ENCODE results near the gene XYLT1. TPM values are rescaled to one million over a fixed set of nuclear protein-coding genes. Genes with fewer than 3 reads are reported as not detected.

Gene XYLT1
- total RNA-seq, 2 experiments from 2014 or later, result 46.6 to 50.1 TPM

DNA sequence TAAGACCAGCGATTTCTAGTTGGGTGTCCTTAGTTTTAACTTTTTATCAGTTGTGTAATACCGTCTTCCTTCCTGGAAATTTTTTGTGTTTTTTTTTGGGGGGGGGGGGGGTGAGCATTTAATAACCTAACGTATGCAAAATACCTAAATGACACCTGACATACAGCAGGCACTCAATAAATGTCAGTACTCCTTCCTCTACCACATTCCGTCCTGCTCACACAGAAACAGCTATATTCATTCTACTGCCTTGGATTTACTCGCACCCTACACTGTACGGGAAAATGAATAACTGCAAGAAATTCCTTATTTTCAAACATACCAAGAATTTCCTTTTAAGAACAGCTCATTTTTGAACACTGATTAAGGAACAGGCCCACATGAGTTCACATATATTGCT lies 5.3 kb downstream of the XYLT1 start:
- DNase-seq, result no peak
- Mint-ChIP-seq H3K36me3 (ENCODE audit: low read depth) (peaks cover 80% of the 10 kb centered on the region), H3K9me3 (peaks cover 5% of the 10 kb centered on the region), H3K27me3 (no peaks in the 10 kb centered on the region), H3K4me1 (peaks cover 74% of the 10 kb centered on the region), H3K27ac (no peak overlapping the region), H3K4me3 (no peak overlapping the region)
- POLR2A ChIA-PET, result no interaction called here
- CTCF ChIA-PET, result interaction anchor here (0.7 to 0.9 kb wide), 2 partner anchors 14 to 70 kb away, joined by 3 to 5 read pairs; no protein-coding TSS in a partner anchor

DNA sequence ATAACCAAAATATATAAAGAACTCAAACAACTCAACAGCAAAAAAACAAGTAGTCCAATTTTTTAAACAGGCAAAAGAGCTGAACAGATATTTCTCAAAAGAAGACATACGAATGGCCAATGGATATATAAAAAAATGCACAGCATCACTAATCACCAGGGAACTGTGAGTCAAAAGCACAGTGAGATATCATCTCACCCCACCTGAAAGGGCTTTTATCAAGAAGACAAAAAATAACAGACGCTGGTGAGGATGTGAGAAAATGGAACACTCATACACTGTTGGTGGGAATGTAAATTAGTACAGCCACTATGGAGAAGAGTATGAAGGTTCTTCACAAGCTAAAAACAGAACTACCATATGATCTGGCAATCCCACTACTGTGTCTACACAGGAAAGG lies 7.4 kb downstream of the XYLT1 start:
- no peak overlapping the region for H3K27ac Mint-ChIP-seq
- H3K4me1 Mint-ChIP-seq, result peaks cover 73% of the 10 kb centered on the region
- H3K36me3 Mint-ChIP-seq (ENCODE audit: low read depth), result peaks cover 73% of the 10 kb centered on the region
- DNase-seq, result no peak
- H3K9me3 Mint-ChIP-seq, result peaks cover 5% of the 10 kb centered on the region
- H3K27me3 Mint-ChIP-seq, result no peaks in the 10 kb centered on the region
- H3K4me3 Mint-ChIP-seq, result no peak overlapping the region
- CTCF ChIA-PET, result interaction anchor here (0.6 to 1.3 kb wide), 2 partner anchors 86 to 868 kb away, joined by 3 read pairs; no protein-coding TSS in a partner anchor
- POLR2A ChIA-PET, result no interaction called here

DNA sequence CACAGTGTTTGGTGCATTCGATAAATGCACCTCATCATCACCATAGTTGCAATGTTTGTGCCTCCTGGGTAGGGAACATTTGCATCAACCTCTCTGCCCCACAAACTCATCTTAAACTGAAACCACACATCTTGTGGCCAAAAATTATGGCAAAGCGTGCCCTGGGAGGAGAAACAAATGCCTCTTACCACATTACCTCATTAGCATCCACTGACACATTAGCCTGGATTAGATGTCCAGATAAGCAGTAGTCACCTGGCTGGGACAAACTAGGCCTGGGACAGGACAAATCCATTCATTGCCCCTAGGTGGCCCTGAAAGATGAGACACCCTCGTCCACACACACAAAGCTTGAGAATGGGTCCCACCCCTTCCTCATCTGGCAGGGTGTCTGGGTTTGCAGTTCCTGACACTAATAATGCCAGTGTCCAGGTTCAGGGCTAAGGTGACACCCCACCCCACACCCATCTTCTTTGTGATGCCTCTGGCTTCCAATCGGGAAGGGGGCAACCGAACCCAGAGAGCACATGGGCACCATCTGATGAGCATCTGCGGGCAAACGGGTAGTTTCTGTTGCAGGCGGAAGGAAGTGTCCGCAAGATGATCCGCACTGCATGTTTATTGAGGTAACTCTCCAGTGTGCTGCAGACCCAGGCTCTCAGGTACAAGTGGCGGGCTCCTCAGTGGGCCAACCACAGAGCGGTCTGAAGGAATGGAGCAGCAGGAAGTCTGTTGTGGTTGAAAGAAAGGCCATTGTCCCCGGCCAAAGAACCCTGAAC lies 8.6 kb downstream of the XYLT1 start:
- H3K4me1 Mint-ChIP-seq, result peaks cover 67% of the 10 kb centered on the region
- no peaks in the 10 kb centered on the region for H3K27me3 Mint-ChIP-seq
- no peak overlapping the region for H3K4me3 Mint-ChIP-seq
- H3K36me3 Mint-ChIP-seq (ENCODE audit: low read depth), result peaks cover 69% of the 10 kb centered on the region
- peaks cover 5% of the 10 kb centered on the region for H3K9me3 Mint-ChIP-seq
- no peak for DNase-seq
- CTCF ChIA-PET, result interaction anchor here (0.6 kb wide), 1 partner anchor 190 kb away, joined by 3 read pairs; no protein-coding TSS in a partner anchor
- peak overlapping the region; percentile 21 for H3K27ac Mint-ChIP-seq
- POLR2A ChIA-PET, result no interaction called here

DNA sequence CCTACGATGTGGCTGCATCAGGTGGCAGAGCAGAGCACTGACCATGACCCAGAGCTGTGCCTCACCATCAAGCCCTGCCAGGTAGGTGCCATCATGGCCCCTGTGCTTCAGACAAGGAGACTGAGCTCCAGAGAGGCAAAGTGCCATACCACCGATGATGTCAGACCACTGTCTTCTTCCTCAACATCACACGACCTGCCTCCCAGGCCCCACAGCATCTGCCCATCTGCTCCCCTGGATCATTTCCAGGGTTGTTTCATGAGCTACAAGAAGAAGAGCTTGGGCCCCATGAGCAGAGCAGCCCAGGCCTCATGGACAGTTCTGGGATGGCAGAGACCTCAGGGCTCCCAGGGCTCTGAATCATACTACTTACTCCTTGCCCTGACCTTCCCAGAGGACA lies 9.9 kb downstream of the XYLT1 start:
- no peak overlapping the region for H3K27ac Mint-ChIP-seq
- POLR2A ChIA-PET, result no interaction called here
- no peak overlapping the region for H3K4me3 Mint-ChIP-seq
- H3K27me3 Mint-ChIP-seq, result no peaks in the 10 kb centered on the region
- peaks cover 56% of the 10 kb centered on the region for H3K4me1 Mint-ChIP-seq
- H3K9me3 Mint-ChIP-seq, result peaks cover 5% of the 10 kb centered on the region
- CTCF ChIA-PET, result no interaction called here
- no peak for DNase-seq
- peaks cover 65% of the 10 kb centered on the region for H3K36me3 Mint-ChIP-seq (ENCODE audit: low read depth)

DNA sequence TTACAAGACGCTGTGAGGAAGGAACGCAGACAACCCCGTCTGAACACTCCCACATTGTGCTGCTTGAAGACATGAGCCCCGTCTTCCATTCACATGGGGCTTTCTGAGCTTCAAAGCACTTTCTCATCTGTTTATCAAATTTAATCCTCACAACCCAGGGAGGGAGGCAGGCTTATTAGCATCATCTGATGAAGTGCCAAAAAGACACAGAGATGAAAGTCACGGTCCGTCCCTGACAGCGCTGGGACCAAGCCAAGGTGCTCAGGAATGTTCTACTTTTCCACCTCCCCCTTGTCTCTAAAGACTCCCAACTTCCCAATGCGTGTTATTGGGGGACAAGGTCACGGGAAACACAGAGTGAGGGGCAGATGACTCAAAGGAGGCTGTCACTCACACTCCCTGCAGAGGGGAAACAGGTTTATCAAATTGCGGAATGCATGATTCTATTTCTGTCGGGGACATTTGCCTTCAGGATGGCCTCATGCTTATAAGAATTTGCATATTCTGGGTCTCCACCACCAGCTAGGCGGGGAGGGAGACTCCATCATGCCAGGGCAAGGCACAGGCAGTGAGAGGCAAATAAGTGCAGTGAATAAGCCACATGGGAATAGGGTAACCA lies 10.7 kb downstream of the XYLT1 start:
- DNase-seq, result no peak
- peaks cover 66% of the 10 kb centered on the region for H3K36me3 Mint-ChIP-seq (ENCODE audit: low read depth)
- H3K4me1 Mint-ChIP-seq, result peaks cover 50% of the 10 kb centered on the region
- H3K27ac Mint-ChIP-seq, result peak overlapping the region; percentile 43
- no peaks in the 10 kb centered on the region for H3K27me3 Mint-ChIP-seq
- no peak overlapping the region for H3K4me3 Mint-ChIP-seq
- ChIA-PET CTCF (no interaction called here), POLR2A (no interaction called here)
- H3K9me3 Mint-ChIP-seq, result peaks cover 5% of the 10 kb centered on the region

DNA sequence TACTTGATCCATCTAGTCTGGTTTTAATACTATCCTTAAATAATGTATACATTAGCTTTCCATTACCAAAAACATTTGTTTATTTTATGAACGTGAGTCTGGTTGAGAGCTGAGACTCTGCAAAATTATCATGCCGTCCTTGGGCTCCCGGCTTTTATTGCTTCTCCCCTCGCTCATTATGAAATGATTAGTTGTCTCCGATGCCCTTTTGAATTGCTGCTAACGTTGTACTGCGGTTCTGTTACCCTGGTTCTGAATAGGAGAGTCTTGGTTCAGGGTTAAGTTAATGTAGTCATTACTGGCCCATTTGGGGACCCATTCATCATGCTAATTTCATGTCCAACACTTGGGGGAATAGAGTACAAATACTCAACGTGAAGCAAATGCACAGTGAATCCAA lies 12.8 kb downstream of the XYLT1 start:
- H3K27ac Mint-ChIP-seq, result no peak overlapping the region
- no peaks in the 10 kb centered on the region for H3K27me3 Mint-ChIP-seq
- H3K36me3 Mint-ChIP-seq (ENCODE audit: low read depth), result peaks cover 69% of the 10 kb centered on the region
- DNase-seq, result no peak
- POLR2A ChIA-PET, result no interaction called here
- CTCF ChIA-PET, result interaction anchor here (0.8 to 1.2 kb wide), 3 partner anchors 8 to 121 kb away, joined by 3 to 4 read pairs (median 3); no protein-coding TSS in a partner anchor
- H3K4me3 Mint-ChIP-seq, result no peak overlapping the region
- H3K9me3 Mint-ChIP-seq, result peaks cover under 1% of the 10 kb centered on the region
- H3K4me1 Mint-ChIP-seq, result peaks cover 50% of the 10 kb centered on the region

DNA sequence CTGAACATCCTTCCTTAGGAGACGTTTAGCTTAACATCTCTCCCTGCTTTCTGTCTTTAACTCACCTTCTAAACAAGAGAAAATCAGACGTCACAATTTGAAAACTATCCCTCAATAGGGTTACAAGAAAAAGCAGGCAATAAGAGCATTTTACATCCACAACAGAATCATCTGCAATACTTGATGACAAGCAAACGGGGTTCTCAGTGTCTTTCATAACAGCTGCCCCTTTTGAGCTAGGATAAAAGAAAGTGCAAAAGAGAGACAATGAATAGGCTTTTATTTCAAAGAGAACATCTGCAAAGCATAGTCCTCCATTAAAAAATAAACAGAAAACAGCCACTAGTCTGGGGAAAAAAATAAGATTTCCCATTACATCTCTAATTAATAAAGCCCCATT lies 13.2 kb downstream of the XYLT1 start:
- CTCF ChIA-PET, result interaction anchor here (1.1 to 1.2 kb wide), 2 partner anchors 21 to 121 kb away, joined by 3 read pairs; no protein-coding TSS in a partner anchor
- H3K27me3 Mint-ChIP-seq, result no peaks in the 10 kb centered on the region

DNA sequence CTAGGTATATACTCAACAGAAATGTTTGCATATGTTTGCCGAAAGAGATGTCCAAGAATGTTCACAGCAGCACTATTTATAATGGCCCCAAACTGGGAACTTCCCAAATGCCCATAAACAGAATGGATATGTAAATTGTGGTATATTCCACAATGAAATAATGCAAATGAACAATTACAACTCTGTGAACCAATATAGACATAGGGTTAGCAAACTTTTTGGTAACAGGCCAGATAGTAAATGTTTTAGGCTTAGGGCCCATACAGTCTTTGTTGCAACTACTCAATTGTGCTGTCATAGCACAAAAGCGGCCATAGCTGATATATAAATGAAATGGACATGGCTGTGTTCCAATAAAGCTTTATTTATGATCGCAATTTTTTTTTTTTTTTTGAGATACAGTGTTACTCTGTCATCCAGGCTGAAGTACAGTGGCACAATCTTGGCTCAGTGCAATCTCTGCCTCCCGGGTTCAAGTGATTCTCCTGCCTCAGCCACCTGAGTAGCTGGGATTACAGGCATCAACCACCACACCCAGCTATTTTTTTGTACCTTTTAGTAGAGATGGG lies 16.5 kb downstream of the XYLT1 start:
- peaks cover 55% of the 10 kb centered on the region for H3K4me1 Mint-ChIP-seq
- no peak for DNase-seq
- H3K9me3 Mint-ChIP-seq, result no peaks in the 10 kb centered on the region
- no peak overlapping the region for H3K27ac Mint-ChIP-seq
- no peaks in the 10 kb centered on the region for H3K27me3 Mint-ChIP-seq
- CTCF ChIA-PET, result interaction anchor here (0.7 kb wide), 1 partner anchor 20 kb away, joined by 3 read pairs; no protein-coding TSS in a partner anchor
- peaks cover 64% of the 10 kb centered on the region for H3K36me3 Mint-ChIP-seq (ENCODE audit: low read depth)
- POLR2A ChIA-PET, result no interaction called here
- no peak overlapping the region for H3K4me3 Mint-ChIP-seq

More for the DNA sequence above, 13.2 kb downstream of the XYLT1 start:
- DNase-seq, result no peak
- H3K4me1 Mint-ChIP-seq, result peaks cover 50% of the 10 kb centered on the region
- POLR2A ChIA-PET, result no interaction called here
- H3K27ac Mint-ChIP-seq, result no peak overlapping the region
- no peak overlapping the region for H3K4me3 Mint-ChIP-seq
- no peaks in the 10 kb centered on the region for H3K9me3 Mint-ChIP-seq
- peaks cover 68% of the 10 kb centered on the region for H3K36me3 Mint-ChIP-seq (ENCODE audit: low read depth)

DNA sequence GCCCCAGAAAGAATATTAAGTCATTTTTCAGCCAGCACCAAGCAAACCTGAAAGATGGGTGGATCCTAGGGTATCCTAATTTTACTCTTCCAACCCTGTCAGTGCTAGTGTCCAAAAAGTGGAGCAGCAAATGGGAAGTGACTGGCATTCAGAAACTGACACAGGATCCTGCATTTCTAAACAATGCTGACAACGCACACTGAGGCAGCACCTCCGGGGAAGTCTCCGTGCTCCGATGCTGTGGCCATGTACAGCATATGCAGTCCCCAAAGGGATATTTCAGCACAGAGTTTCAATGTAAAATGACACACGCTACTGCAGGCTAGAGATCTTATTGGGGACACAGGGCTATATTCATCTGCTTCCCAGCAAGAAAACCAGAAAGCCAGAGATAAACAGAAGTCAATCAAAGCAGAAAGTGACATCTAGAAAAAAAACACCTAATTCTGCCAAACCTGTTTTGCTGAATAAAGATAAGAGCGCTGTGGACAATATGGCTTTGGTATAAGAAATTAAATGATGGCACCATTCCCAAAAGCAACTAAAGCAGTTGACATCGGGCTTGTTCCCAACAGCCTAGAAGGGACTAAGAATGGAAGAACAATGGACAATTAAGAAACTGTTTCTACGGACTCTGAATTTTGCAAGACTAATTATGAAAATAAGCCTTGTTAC lies 17.3 kb downstream of the XYLT1 start:
- ChIA-PET CTCF (interaction anchor here (0.6 kb wide), 1 partner anchor 422 kb away, joined by 4 read pairs; no protein-coding TSS in a partner anchor), POLR2A (no interaction called here)
- peaks cover 60% of the 10 kb centered on the region for H3K4me1 Mint-ChIP-seq
- no peaks in the 10 kb centered on the region for H3K27me3 Mint-ChIP-seq
- H3K9me3 Mint-ChIP-seq, result no peaks in the 10 kb centered on the region
- H3K4me3 Mint-ChIP-seq, result no peak overlapping the region
- DNase-seq, result no peak
- peaks cover 62% of the 10 kb centered on the region for H3K36me3 Mint-ChIP-seq (ENCODE audit: low read depth)
- no peak overlapping the region for H3K27ac Mint-ChIP-seq

DNA sequence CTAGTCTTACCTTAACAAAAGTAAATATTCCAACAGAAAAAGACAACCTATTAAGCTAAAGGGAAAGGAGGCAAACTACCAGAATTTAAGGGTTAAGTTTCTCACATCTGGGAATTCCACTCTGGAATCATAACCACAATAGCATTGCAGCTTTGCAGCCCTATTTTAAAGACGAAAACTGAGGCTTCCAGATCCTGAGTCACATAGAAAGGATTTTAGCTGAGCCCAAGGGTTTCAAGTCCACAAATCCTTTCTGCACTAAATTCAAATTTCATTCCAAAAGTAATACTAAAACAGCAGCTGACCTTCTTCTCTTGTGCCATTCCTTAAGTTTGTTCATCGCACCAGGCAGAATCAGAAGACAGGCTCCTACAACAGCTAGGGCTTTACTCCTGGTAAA lies 17.8 kb downstream of the XYLT1 start:
- no peak for DNase-seq
- Mint-ChIP-seq H3K4me3 (no peak overlapping the region), H3K27ac (no peak overlapping the region), H3K36me3 (ENCODE audit: low read depth) (peaks cover 56% of the 10 kb centered on the region), H3K9me3 (no peaks in the 10 kb centered on the region), H3K4me1 (peaks cover 61% of the 10 kb centered on the region), H3K27me3 (no peaks in the 10 kb centered on the region)
- CTCF ChIA-PET, result interaction anchor here (0.6 kb wide), 1 partner anchor 421 kb away, joined by 4 read pairs; no protein-coding TSS in a partner anchor
- POLR2A ChIA-PET, result no interaction called here

DNA sequence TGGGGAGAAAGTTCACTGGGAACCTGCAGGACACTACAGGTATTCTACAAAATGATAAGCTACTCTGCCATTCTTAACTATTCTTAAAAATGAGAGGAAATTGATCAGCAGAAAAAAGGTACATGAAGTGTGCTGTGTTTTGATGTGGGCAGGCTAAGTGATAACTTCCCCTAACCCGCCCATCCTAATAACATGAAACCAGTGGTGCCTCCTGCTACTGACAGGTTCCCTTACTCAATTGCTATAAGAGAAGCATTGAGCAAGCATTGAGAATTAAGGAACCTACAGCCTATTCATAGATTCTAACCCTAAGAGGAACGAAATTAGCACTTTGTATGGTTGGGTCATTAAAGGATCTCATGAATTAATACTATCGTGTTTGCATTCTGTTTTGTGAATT lies 18.9 kb downstream of the XYLT1 start:
- Mint-ChIP-seq H3K27ac (peak overlapping the region; percentile 82), H3K9me3 (no peaks in the 10 kb centered on the region), H3K4me3 (peak overlapping the region; percentile 1), H3K27me3 (no peaks in the 10 kb centered on the region), H3K4me1 (peaks cover 66% of the 10 kb centered on the region), H3K36me3 (ENCODE audit: low read depth) (peaks cover 62% of the 10 kb centered on the region)
- DNase-seq, result peak; percentile 35
- CTCF ChIA-PET, result no interaction called here
- POLR2A ChIA-PET, result no interaction called here

DNA sequence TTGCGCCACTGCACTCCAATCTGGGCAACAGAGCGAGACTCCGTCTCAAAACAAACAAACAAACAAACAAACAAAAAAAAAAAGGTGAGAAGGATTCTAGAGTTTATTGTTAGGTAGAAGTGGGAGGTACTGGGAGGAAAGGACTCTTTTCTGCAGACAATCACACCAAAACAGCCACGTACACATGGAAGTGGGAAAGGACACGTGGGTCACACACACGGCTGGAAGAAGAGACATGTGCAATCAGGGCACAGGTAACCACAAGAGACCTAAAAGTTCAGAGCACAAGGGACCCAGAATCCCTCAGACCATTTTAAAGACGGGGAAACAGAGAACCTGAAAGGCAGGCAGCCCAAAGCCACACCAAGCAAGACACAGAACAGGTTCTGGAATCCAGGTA lies 20.5 kb downstream of the XYLT1 start:
- Mint-ChIP-seq H3K4me3 (no peak overlapping the region), H3K27me3 (no peaks in the 10 kb centered on the region), H3K27ac (peak overlapping the region; percentile 97), H3K9me3 (no peaks in the 10 kb centered on the region), H3K36me3 (ENCODE audit: low read depth) (peaks cover 60% of the 10 kb centered on the region), H3K4me1 (peaks cover 67% of the 10 kb centered on the region)
- ChIA-PET CTCF (no interaction called here), POLR2A (no interaction called here)
- DNase-seq, result no peak

Measured in activated CD4-positive, alpha-beta T cell treated with anti-CD3 and anti-CD28 coated beads, Interleukin-2, amount 10 ng/mL, durations not matched to agents 7 days and 5 days (primary cell).